Loucy (cell line): ENCODE data around the gene YAF2.

Source experiments
- H2AFZ ChIP-seq: fragments of 200-600 bp; sonication (generic); 2 replicates; pipeline ENCODE4 v1.6.0; 2016; ENCODE audit warnings: antibody characterized with exemption, mild to moderate bottlenecking, low read length, moderate library complexity
- H3F3A ChIP-seq: fragments of 200-600 bp; 2 replicates; pipeline ENCODE4 v1.6.0; 2016; ENCODE audit warnings: antibody characterized with exemption, low read depth, mild to moderate bottlenecking
- H3K27me3 ChIP-seq: fragments of 200-600 bp; sonication (generic); 2 replicates; pipeline ENCODE4 v1.6.1; 2014; ENCODE audit warnings: low read length, mild to moderate bottlenecking; ENCODE audit not compliant: insufficient read depth, poor library complexity, severe bottlenecking
- H3K36me3 ChIP-seq: fragments of 200-600 bp; sonication (generic); 2 replicates; pipeline ENCODE4 v1.6.1; 2016; ENCODE audit warnings: low read length; ENCODE audit not compliant: insufficient read depth
- H3K4me1 ChIP-seq: fragments of 200-600 bp; sonication (generic); 2 replicates; pipeline ENCODE4 v1.5.1; 2014; ENCODE audit warnings: low read length, mild to moderate bottlenecking; ENCODE audit not compliant: insufficient read depth, poor library complexity, severe bottlenecking
- H3K4me2 ChIP-seq: fragments of 200-600 bp; sonication (generic); 2 replicates; pipeline ENCODE4 v1.6.0; 2014; ENCODE audit warnings: antibody characterized with exemption, low read length, low read depth, mild to moderate bottlenecking; ENCODE audit not compliant: poor library complexity, severe bottlenecking
- H3K4me3 ChIP-seq: fragments of 200-600 bp; sonication (generic); 2 replicates; pipeline ENCODE4 v1.5.1; 2014; ENCODE audit warnings: low read length, mild to moderate bottlenecking, mixed read lengths; ENCODE audit not compliant: poor library complexity, severe bottlenecking
- H3K79me2 ChIP-seq: fragments of 200-600 bp; sonication (generic); 2 replicates; pipeline ENCODE4 v1.6.1; 2014; ENCODE audit warnings: low read length; ENCODE audit not compliant: insufficient read depth
- H3K9ac ChIP-seq: fragments of 200-600 bp; sonication (generic); 2 replicates; pipeline ENCODE4 v1.6.0; 2014; ENCODE audit warnings: mild to moderate bottlenecking, low read depth, low read length, moderate library complexity; ENCODE audit not compliant: poor library complexity, severe bottlenecking
- H3K9me2 ChIP-seq: fragments of 200-600 bp; sonication (generic); replicated peaks from 2 replicates; pipeline ENCODE4 v1.6.1; 2016; ENCODE audit warnings: low read depth, low read length, mixed read lengths
- H3K9me3 ChIP-seq: fragments of 200-600 bp; sonication (generic); 2 replicates; pipeline ENCODE4 v1.6.1; 2014; ENCODE audit warnings: mild to moderate bottlenecking, antibody characterized with exemption, low read length, low read depth; ENCODE audit not compliant: insufficient read depth
- H4K20me1 ChIP-seq: fragments of 200-600 bp; sonication (generic); 2 replicates; pipeline ENCODE4 v1.6.0; 2014; ENCODE audit warnings: antibody characterized with exemption, low read length, mild to moderate bottlenecking; ENCODE audit not compliant: insufficient read depth, poor library complexity, severe bottlenecking
- CTCF ChIP-seq: fragments of 200-600 bp; sonication (generic); conservative IDR thresholded peaks from 2 replicates; pipeline ENCODE4 v1.5.1; 2014; ENCODE audit warnings: mild to moderate bottlenecking, antibody characterized with exemption, low read length
- EZH2phosphoT487 ChIP-seq: fragments of 200-600 bp; IDR thresholded peaks from 2 replicates; pipeline ENCODE4 v1.6.1; 2018; ENCODE audit warnings: antibody characterized with exemption, mild to moderate bottlenecking, moderate library complexity, borderline replicate concordance

YAF2 gene

GRCh38 chr12:42273706-42274105 lies 35.7 kb upstream of the YAF2 start:
- no peak overlapping the region for H3K4me2 ChIP-seq
- H3K27me3 ChIP-seq = no peaks in the 10 kb centered on the region
- H3K9ac ChIP-seq = no peak overlapping the region
- no peaks in the 10 kb centered on the region for H4K20me1 ChIP-seq
- 0 out of 2 replicates have a peak, but pooled peaks cover 4% of the 10 kb centered on the region for H3F3A ChIP-seq
- H3K4me1 ChIP-seq = peaks cover 14% of the 10 kb centered on the region
- H2AFZ ChIP-seq = no peak overlapping the region
- no peak overlapping the region for H3K4me3 ChIP-seq
- no peaks in the 10 kb centered on the region for H3K9me2 ChIP-seq
- TF ChIP-seq EZH2phosphoT487 = no peak
- no peak for TF ChIP-seq CTCF
- H3K79me2 ChIP-seq = no peaks in the 10 kb centered on the region
- no peaks in the 10 kb centered on the region for H3K9me3 ChIP-seq
- no peaks in the 10 kb centered on the region for H3K36me3 ChIP-seq

- Histone ChIP-seq H2AFZ (peak overlapping the region; percentile 50), H3K9me3 (no peaks in the 10 kb centered on the region), H3K36me3 (no peaks in the 10 kb centered on the region), H3K79me2 (no peaks in the 10 kb centered on the region), H3K4me3 (peak overlapping the region; percentile 27), H4K20me1 (no peaks in the 10 kb centered on the region), H3K4me2 (peak overlapping the region; percentile 59), H3K9ac (no peak overlapping the region), H3K4me1 (peaks cover 14% of the 10 kb centered on the region), H3F3A (0 out of 2 replicates have a peak, but pooled peaks cover 4% of the 10 kb centered on the region), H3K27me3 (no peaks in the 10 kb centered on the region), H3K9me2 (no peaks in the 10 kb centered on the region)
- no peak for TF ChIP-seq CTCF
- TF ChIP-seq EZH2phosphoT487 = no peak
Observed at GRCh38 chr12:42270596-42270995, 32.5 kb upstream of the YAF2 start.

GRCh38 chr12:42267413-42268190 lies 29.6 kb upstream of the YAF2 start:
- 0 out of 2 replicates have a peak, but pooled peaks cover 4% of the 10 kb centered on the region for H3F3A ChIP-seq
- H3K9me2 ChIP-seq = no peaks in the 10 kb centered on the region
- H3K4me3 ChIP-seq = no peak overlapping the region
- H4K20me1 ChIP-seq = no peaks in the 10 kb centered on the region
- no peak overlapping the region for H3K9ac ChIP-seq
- no peaks in the 10 kb centered on the region for H3K36me3 ChIP-seq
- no peaks in the 10 kb centered on the region for H3K9me3 ChIP-seq
- H3K4me2 ChIP-seq = no peak overlapping the region
- H2AFZ ChIP-seq = no peak overlapping the region
- TF ChIP-seq CTCF (no peak), EZH2phosphoT487 (no peak)
- no peaks in the 10 kb centered on the region for H3K27me3 ChIP-seq
- H3K79me2 ChIP-seq = no peaks in the 10 kb centered on the region
- peaks cover 14% of the 10 kb centered on the region for H3K4me1 ChIP-seq
